HL-60 (cell line): ENCODE data around the gene PRR9.
"Not testable (repeated sequence)": the region's sequence is repeated elsewhere in the genome, so short reads cannot be mapped to it uniquely, and the experiment has no call there.

Experiments used
- DNase-seq, 2 experiments: peaks; one replicate each; pipeline ENCODE4 v3.0.0-alpha.2; 2010 to 2020; ENCODE audit warnings: low read depth in 1 of 2, low spot score in 1 of 2
- H3K27ac ChIP-seq: fragments of 250-450 bp; sonication (Bioruptor Pico); replicated peaks from 2 replicates; pipeline ENCODE4 v1.5.1; 2020; ENCODE audit warnings: mild to moderate bottlenecking, moderate library complexity
- H3K27me3 ChIP-seq: fragments of 250-450 bp; sonication (Bioruptor Pico); 2 replicates; pipeline ENCODE4 v1.5.1; 2021; ENCODE audit warnings: mild to moderate bottlenecking, moderate library complexity; ENCODE audit not compliant: insufficient read depth, poor library complexity, severe bottlenecking
- H3K4me3 ChIP-seq: replicated peaks from 2 replicates; pipeline ENCODE4 v1.5.1; 2011; ENCODE audit warnings: mild to moderate bottlenecking, control low read depth, low read length; ENCODE audit not compliant: insufficient read depth
- GABPA ChIP-seq: IDR thresholded peaks from 2 replicates; pipeline ENCODE4 v1.6.1; 2012; ENCODE audit warnings: low read depth
- POLR2AphosphoS5 ChIP-seq: IDR thresholded peaks from 2 replicates; pipeline ENCODE4 v1.6.1; 2012; ENCODE audit warnings: low read depth
- SPI1 ChIP-seq: IDR thresholded peaks from 2 replicates; pipeline ENCODE4 v1.6.1; 2012; ENCODE audit warnings: low read depth, mild to moderate bottlenecking, borderline replicate concordance
- TF ChIP-seq, protein P1 (sequence below): IDR thresholded peaks from one replicate; pipeline ENCODE4 v1.5.1; 2011; ENCODE audit warnings: low read length, control low read depth, inconsistent platforms; ENCODE audit not compliant: insufficient read depth
- TF ChIP-seq, protein P2 (sequence below): IDR thresholded peaks from 2 replicates; pipeline ENCODE4 v1.6.1; 2012; ENCODE audit warnings: low read depth; ENCODE audit not compliant: insufficient replicate concordance

The PRR9 gene

DNA sequence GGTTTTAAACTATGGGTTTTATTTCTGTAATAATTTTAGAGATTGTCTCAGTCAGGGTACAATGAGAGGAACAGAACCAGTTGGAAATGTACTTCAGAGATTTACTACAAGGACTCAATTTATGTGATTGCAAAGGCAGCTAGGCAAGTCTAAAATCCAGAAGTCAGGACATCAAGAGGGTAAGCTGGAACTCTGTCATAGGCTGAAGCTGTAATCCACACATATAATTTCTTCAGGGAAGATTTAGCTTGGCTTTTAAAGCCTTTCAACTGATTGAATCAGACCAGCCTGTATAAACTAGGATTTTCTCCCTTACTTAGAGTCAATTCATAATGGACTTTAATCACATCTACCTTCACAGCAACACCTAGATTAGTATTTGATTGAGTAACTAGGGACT is 38.5 kb upstream of the PRR9 start:
- no peak for DNase-seq
- peaks cover 8% of the 10 kb centered on the region for H3K27me3 ChIP-seq
- no peak overlapping the region for H3K27ac ChIP-seq

DNA sequence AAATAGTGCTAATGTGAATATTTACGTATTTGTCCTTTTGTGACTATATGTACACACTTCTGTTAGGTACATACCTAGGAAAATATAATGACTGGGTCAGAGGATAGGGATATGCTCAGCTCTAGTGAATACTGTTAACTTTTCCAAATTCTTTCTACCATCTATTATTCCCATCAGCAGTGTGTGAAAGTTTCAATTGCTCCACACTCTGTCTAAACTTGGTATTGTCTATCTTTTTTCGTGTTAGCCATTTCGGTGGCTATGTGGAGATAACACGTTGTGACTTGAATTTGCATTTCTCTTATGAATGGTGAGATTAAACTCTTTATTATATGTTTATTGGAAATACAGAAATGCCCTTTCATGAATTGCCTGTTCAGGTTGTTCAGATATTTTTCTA is 36.8 kb upstream of the PRR9 start:
- TF ChIP-seq SPI1: no peak
- TF ChIP-seq, protein P1, sequence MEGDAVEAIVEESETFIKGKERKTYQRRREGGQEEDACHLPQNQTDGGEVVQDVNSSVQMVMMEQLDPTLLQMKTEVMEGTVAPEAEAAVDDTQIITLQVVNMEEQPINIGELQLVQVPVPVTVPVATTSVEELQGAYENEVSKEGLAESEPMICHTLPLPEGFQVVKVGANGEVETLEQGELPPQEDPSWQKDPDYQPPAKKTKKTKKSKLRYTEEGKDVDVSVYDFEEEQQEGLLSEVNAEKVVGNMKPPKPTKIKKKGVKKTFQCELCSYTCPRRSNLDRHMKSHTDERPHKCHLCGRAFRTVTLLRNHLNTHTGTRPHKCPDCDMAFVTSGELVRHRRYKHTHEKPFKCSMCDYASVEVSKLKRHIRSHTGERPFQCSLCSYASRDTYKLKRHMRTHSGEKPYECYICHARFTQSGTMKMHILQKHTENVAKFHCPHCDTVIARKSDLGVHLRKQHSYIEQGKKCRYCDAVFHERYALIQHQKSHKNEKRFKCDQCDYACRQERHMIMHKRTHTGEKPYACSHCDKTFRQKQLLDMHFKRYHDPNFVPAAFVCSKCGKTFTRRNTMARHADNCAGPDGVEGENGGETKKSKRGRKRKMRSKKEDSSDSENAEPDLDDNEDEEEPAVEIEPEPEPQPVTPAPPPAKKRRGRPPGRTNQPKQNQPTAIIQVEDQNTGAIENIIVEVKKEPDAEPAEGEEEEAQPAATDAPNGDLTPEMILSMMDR: no peak
- TF ChIP-seq, protein P2, sequence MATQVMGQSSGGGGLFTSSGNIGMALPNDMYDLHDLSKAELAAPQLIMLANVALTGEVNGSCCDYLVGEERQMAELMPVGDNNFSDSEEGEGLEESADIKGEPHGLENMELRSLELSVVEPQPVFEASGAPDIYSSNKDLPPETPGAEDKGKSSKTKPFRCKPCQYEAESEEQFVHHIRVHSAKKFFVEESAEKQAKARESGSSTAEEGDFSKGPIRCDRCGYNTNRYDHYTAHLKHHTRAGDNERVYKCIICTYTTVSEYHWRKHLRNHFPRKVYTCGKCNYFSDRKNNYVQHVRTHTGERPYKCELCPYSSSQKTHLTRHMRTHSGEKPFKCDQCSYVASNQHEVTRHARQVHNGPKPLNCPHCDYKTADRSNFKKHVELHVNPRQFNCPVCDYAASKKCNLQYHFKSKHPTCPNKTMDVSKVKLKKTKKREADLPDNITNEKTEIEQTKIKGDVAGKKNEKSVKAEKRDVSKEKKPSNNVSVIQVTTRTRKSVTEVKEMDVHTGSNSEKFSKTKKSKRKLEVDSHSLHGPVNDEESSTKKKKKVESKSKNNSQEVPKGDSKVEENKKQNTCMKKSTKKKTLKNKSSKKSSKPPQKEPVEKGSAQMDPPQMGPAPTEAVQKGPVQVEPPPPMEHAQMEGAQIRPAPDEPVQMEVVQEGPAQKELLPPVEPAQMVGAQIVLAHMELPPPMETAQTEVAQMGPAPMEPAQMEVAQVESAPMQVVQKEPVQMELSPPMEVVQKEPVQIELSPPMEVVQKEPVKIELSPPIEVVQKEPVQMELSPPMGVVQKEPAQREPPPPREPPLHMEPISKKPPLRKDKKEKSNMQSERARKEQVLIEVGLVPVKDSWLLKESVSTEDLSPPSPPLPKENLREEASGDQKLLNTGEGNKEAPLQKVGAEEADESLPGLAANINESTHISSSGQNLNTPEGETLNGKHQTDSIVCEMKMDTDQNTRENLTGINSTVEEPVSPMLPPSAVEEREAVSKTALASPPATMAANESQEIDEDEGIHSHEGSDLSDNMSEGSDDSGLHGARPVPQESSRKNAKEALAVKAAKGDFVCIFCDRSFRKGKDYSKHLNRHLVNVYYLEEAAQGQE: no peak
- TF ChIP-seq GABPA: no peak
- TF ChIP-seq POLR2AphosphoS5: no peak
- no peak for DNase-seq
- H3K27ac ChIP-seq: no peak overlapping the region
- H3K27me3 ChIP-seq: peaks cover 8% of the 10 kb centered on the region
- H3K4me3 ChIP-seq: no peak overlapping the region

More for the DNA sequence above, 38.5 kb upstream of the PRR9 start:
- H3K4me3 ChIP-seq: no peak overlapping the region
- TF ChIP-seq, protein P2: no peak
- no peak for TF ChIP-seq SPI1
- TF ChIP-seq GABPA: no peak

DNA sequence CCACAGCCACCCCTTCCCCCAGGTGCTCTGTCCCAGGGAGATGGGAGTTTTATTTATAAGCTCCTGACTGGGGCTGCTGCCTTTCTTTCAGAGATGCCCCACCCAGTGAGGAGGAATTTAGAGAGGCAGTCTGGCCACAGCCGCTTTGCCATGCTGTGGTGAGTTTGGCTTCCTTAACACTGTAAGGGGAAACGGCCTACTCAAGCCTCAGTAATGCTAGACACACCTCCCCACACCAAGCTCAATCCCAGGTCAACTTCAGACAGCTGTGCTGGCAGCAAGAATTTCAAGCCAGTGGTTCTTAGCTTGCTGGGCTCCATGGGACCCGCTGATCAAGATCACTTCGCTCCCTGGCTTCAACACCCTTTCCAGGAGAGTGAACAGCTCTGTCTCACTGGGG is 29.1 kb upstream of the PRR9 start:
- not testable (repeated sequence) for DNase-seq, H3K27ac ChIP-seq, H3K27me3 ChIP-seq, H3K4me3 ChIP-seq

DNA sequence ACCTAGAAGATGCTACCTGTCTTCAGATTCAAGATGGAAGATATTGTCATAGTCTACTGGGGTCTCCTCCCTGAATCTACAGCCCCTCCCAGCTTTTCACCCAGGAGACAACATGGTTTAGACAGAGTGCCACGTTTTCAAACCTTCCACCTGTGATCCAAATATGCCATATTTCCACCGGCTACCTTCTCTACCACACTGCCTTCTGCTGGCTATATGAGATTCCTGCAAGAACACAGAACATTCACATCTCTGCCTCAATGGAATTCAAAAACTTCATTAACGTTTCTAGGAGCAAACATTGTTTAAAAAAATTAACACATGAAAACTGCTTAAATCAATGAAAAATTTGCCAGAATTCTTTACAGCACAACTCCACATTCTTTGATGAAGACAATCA is 27.0 kb upstream of the PRR9 start:
- no peaks in the 10 kb centered on the region for H3K27me3 ChIP-seq
- TF ChIP-seq GABPA: no peak
- no peak for TF ChIP-seq POLR2AphosphoS5
- TF ChIP-seq, protein P1: no peak
- TF ChIP-seq, protein P2: no peak
- TF ChIP-seq SPI1: no peak
- no peak for DNase-seq
- no peak overlapping the region for H3K4me3 ChIP-seq
- no peak overlapping the region for H3K27ac ChIP-seq
